K562 (cell line): ENCODE measurements around the gene GALNT7. TPM values are rescaled to one million over a fixed set of nuclear protein-coding genes. Genes with fewer than 3 reads are reported as not detected.

ENCODE experiments used
- ATAC-seq: fragments of 200-7000 bp; cut with Tn5 transposase; 3 replicates; pipeline ENCODE4 v1.9.1; 2020; ENCODE audit warnings: moderate library complexity
- BruUV-seq: library from RNA; stranded (reverse); fragments of 400-500 nt; replicated peaks from 2 replicates; lab custom pipeline; 2021; lab: Mats Ljungman, UMichigan
- CTCF ChIA-PET: fragments of 300-600 bp; formaldehyde crosslinking; extraction: SDS; loops from one replicate; lab custom pipeline; 2021; ENCODE audit warnings: low intra/inter-chr PET ratio; lab: Yijun Ruan, JAX
- POLR2A ChIA-PET: fragments of 300-600, 350-650 bp; sonication (Branson Sonifier 250); formaldehyde crosslinking; extraction: SDS; loops from one replicate; lab custom pipeline; 2021; ENCODE audit warnings: antibody characterized with exemption, inconsistent platforms; lab: Yijun Ruan, JAX
- DNase-seq, 4 experiments: peaks; one replicate each; pipeline versions ENCODE4 v3.0.0 to v3.0.0-alpha.2; 2011 to 2018; ENCODE audit warnings: low spot score in 3 of 4, mixed read lengths in 3 of 4; ENCODE audit errors: extremely low read depth in 1 of 4
- FAIRE-seq: peaks from 2 replicates; lab custom pipeline; 2011; peaks lifted over from hg19 to GRCh38; lab: Jason Lieb, UNC
- H2AFZ ChIP-seq: 2 replicates; pipeline ENCODE4 v1.6.0; 2011; ENCODE audit warnings: low read depth, low read length, control low read depth, inconsistent platforms
- H3K27ac ChIP-seq: fragments of 200-600 bp; 3 replicates; pipeline ENCODE4 v1.8.0; 2011; ENCODE audit warnings: low read depth, mild to moderate bottlenecking, control low read depth, inconsistent platforms, low read length, moderate library complexity, mixed read lengths; ENCODE audit errors: extremely low read depth
- H3K27me3 ChIP-seq, 2 experiments: fragments of 300-600 bp in 1 of 2; 2 replicates in 1 of 2; 3 replicates in 1 of 2; pipeline versions ENCODE4 v1.6.0 to v1.8.0; 2011; ENCODE audit warnings: inconsistent platforms in 2 of 2, low read length in 2 of 2, mild to moderate bottlenecking in 1 of 2, mixed read lengths in 1 of 2, moderate library complexity in 1 of 2; ENCODE audit not compliant: control insufficient read depth in 2 of 2, insufficient read depth in 2 of 2
- H3K36me3 ChIP-seq: fragments of 300-600 bp; 3 replicates; pipeline ENCODE4 v1.8.0; 2011; ENCODE audit warnings: mild to moderate bottlenecking, low read length, inconsistent platforms; ENCODE audit not compliant: control insufficient read depth, insufficient read depth
- H3K4me1 ChIP-seq, 2 experiments: fragments of 200-600 bp in 1 of 2; replicated peaks in 1 of 2; 2 replicates in 1 of 2; 3 replicates in 1 of 2; pipeline versions ENCODE4 v1.5.1 to v1.8.0; 2011; ENCODE audit warnings: inconsistent platforms in 2 of 2, low read length in 2 of 2, mild to moderate bottlenecking in 1 of 2, mixed read lengths in 1 of 2, moderate library complexity in 1 of 2; ENCODE audit not compliant: control insufficient read depth in 2 of 2, insufficient read depth in 2 of 2
- H3K4me2 ChIP-seq: 2 replicates; pipeline ENCODE4 v1.6.1; 2011; ENCODE audit warnings: low read length, control low read depth, inconsistent platforms, mixed read lengths; ENCODE audit not compliant: insufficient read depth
- H3K4me3 ChIP-seq: fragments of 200-600 bp; sonication (generic), shearing (Covaris generic); 2 replicates; pipeline ENCODE4 v1.5.1; 2016; ENCODE audit warnings: control low read depth, inconsistent platforms
- H3K79me2 ChIP-seq: fragments of 200-600 bp; 3 replicates; pipeline ENCODE4 v1.8.0; 2011; ENCODE audit warnings: low read length, inconsistent platforms; ENCODE audit not compliant: control insufficient read depth, insufficient read depth
- H3K9ac ChIP-seq, 2 experiments: 2 replicates each; pipeline versions ENCODE4 v1.6.0 to v1.6.1; 2011; ENCODE audit warnings: low read depth in 2 of 2, low read length in 2 of 2, control low read depth in 1 of 2, inconsistent platforms in 1 of 2, mild to moderate bottlenecking in 1 of 2, mixed read lengths in 1 of 2; ENCODE audit not compliant: insufficient read depth in 1 of 2
- H3K9me1 ChIP-seq: one replicate; pipeline ENCODE4 v1.6.0; 2011; ENCODE audit warnings: inconsistent platforms, mild to moderate bottlenecking, low read length, moderate library complexity; ENCODE audit not compliant: control insufficient read depth, insufficient read depth
- H3K9me3 ChIP-seq: replicated peaks from 2 replicates; pipeline ENCODE4 v1.5.1; 2011; ENCODE audit warnings: low read depth, low read length, inconsistent platforms; ENCODE audit not compliant: control insufficient read depth, insufficient read depth
- H4K20me1 ChIP-seq: replicated peaks from 2 replicates; pipeline ENCODE4 v1.6.1; 2011; ENCODE audit warnings: low read length, inconsistent platforms, mixed read lengths; ENCODE audit not compliant: control insufficient read depth, insufficient read depth
- CHCHD3 ChIP-seq: fragments of 250-450 bp; sonication (Bioruptor Pico); IDR thresholded peaks from 2 replicates; pipeline ENCODE4 v2.1.2; 2022; ENCODE audit warnings: mild to moderate bottlenecking
- CTBP1 ChIP-seq: fragments of 450-650 bp; IDR thresholded peaks from 2 replicates; pipeline ENCODE4 v1.6.1; 2016; ENCODE audit warnings: borderline replicate concordance
- DIDO1 ChIP-seq: fragments of 450-650 bp; IDR thresholded peaks from 2 replicates; pipeline ENCODE4 v1.6.1; 2016; ENCODE audit warnings: low read depth, missing biosample characterization, missing genetic modification characterization
- GATAD2A ChIP-seq: fragments of 450-650 bp; IDR thresholded peaks from 2 replicates; pipeline ENCODE4 v1.6.1; 2017
- GMEB1 ChIP-seq: fragments of 250-450 bp; sonication (Bioruptor Pico); IDR thresholded peaks from 2 replicates; pipeline ENCODE4 v1.4.0; 2020; ENCODE audit warnings: mild to moderate bottlenecking
- HDAC6 ChIP-seq: IDR thresholded peaks from 2 replicates; pipeline ENCODE4 v1.6.1; 2012; ENCODE audit warnings: low read depth, mild to moderate bottlenecking, control low read depth, inconsistent platforms, low read length, moderate library complexity
- KLF1 ChIP-seq: fragments of 450-650 bp; IDR thresholded peaks from 2 replicates; pipeline ENCODE4 v1.6.1; 2016; ENCODE audit warnings: missing genetic modification characterization, missing compliant biosample characterization
- MEIS2 ChIP-seq: fragments of 450-650 bp; IDR thresholded peaks from 2 replicates; pipeline ENCODE4 v1.6.1; 2014; ENCODE audit warnings: mild to moderate bottlenecking; ENCODE audit not compliant: partially characterized antibody
- MTA2 ChIP-seq: fragments of 450-650 bp; IDR thresholded peaks from 2 replicates; pipeline ENCODE4 v1.6.1; 2016; ENCODE audit warnings: low read depth
- NCOR1 ChIP-seq: fragments of 450-650 bp; IDR thresholded peaks from 2 replicates; pipeline ENCODE4 v1.6.1; 2016; ENCODE audit warnings: mild to moderate bottlenecking, moderate library complexity
- POLR2AphosphoS5 ChIP-seq: IDR thresholded peaks from 2 replicates; pipeline ENCODE4 v1.6.1; 2011; ENCODE audit warnings: mild to moderate bottlenecking, low read depth, low read length, moderate library complexity; ENCODE audit not compliant: control insufficient read depth, insufficient read depth
- RB1 ChIP-seq: fragments of 450-650 bp; IDR thresholded peaks from 2 replicates; pipeline ENCODE4 v1.6.1; 2017; ENCODE audit warnings: low read depth, mild to moderate bottlenecking
- RFX5 ChIP-seq: IDR thresholded peaks from 2 replicates; pipeline ENCODE4 v1.6.1; 2011; ENCODE audit warnings: low read depth, mild to moderate bottlenecking, improper control_type of control experiment, low read length
- RHOXF2B ChIP-seq: fragments of 250-450 bp; sonication (Bioruptor Pico); conservative IDR thresholded peaks from 2 replicates; pipeline ENCODE4 v1.5.1; 2021
- SIX5 ChIP-seq, 2 experiments: IDR thresholded peaks; 2 replicates each; pipeline ENCODE4 v1.6.1; 2011; ENCODE audit warnings: low read length in 2 of 2, borderline replicate concordance in 1 of 2, low read depth in 1 of 2, mild to moderate bottlenecking in 1 of 2, moderate library complexity in 1 of 2; ENCODE audit not compliant: insufficient read depth in 1 of 2
- SMARCA4 ChIP-seq: fragments of 450-650 bp; IDR thresholded peaks from 2 replicates; pipeline ENCODE4 v1.6.1; 2016
- SMC3 ChIP-seq: conservative IDR thresholded peaks from 2 replicates; pipeline ENCODE4 v1.6.1; 2011; ENCODE audit warnings: low read depth, low read length, improper control_type of control experiment; ENCODE audit not compliant: insufficient read depth
- USF2 ChIP-seq: sonication (generic); formaldehyde crosslinking; IDR thresholded peaks from 2 replicates; pipeline ENCODE4 v1.5.0; 2020; ENCODE audit warnings: missing genetic modification reagents
- WHSC1 ChIP-seq: IDR thresholded peaks from one replicate; pipeline ENCODE4 v1.6.1; 2012; ENCODE audit warnings: low read length, control low read depth, inconsistent platforms
- ZNF384 ChIP-seq: IDR thresholded peaks from 2 replicates; pipeline ENCODE4 v1.6.1; 2012; ENCODE audit warnings: low read depth, low read length, improper control_type of control experiment
- ZNF76 ChIP-seq: fragments of 250-450 bp; sonication (Bioruptor Pico); IDR thresholded peaks from 2 replicates; pipeline ENCODE4 v1.4.0; 2020; ENCODE audit warnings: mild to moderate bottlenecking, moderate library complexity, borderline replicate concordance
- WGBS: fragments of 100-300 bp; shearing (Covaris generic); methylation state at CpG from one replicate; pipeline ENCODE4 v1.1.6; 2016; ENCODE audit warnings: low coverage, mixed read lengths; ENCODE audit not compliant: insufficient coverage; ENCODE audit errors: missing lambda C conversion rate; 5-methylcytosine and 5-hydroxymethylcytosine counted together
- in situ Hi-C: fragments of 300-500 bp; cut with MboI; formaldehyde crosslinking; loops from 4 replicates; pipeline ENCODE4 v1.15.0; 2018; ENCODE audit warnings: inconsistent platforms, mixed read lengths
- intact Hi-C: fragments of 100-400 bp; cut with micrococcal nuclease; formaldehyde crosslinking; loops from 2 replicates; pipeline ENCODE4 v1.14.2; 2022
- polyA plus RNA-seq, 8 experiments: library from polyadenylated mRNA; depleted of rRNA in 4 of 8; stranded (reverse) in 5 of 8; unstranded in 3 of 8; fragments of >200 nt; fragmentation: Nextera tagmentation in 2 of 8; fragmentation: Illumina TruSeq in 1 of 8; extraction: Ambion mirVana in 2 of 8; extraction: Trizol in 1 of 8; gene quantifications; 2 replicates each; pipeline versions ENCODE4 v1.2.1 to v1.2.3, GENCODE V29; 2011 to 2014; ENCODE audit warnings: inconsistent platforms in 1 of 8, missing spikeins in 1 of 8
- total RNA-seq, 7 experiments: library from RNA; depleted of rRNA in 6 of 7; stranded (reverse); fragments of >200 nt in 6 of 7; fragmentation: Illumina TruSeq in 2 of 7; extraction: Trizol in 2 of 7; gene quantifications; 2 replicates each; pipeline versions ENCODE4 v1.2.1 to v1.2.3, GENCODE V29; 2011 to 2021; ENCODE audit warnings: low replicate concordance in 1 of 7
- TF ChIP-seq, protein P1 (sequence below): fragments of 250-450 bp; sonication (Bioruptor Pico); IDR thresholded peaks from 2 replicates; pipeline ENCODE4 v1.8.0; 2022; ENCODE audit warnings: moderate library complexity, mild to moderate bottlenecking, inconsistent platforms

GALNT7 gene
- total and polyA plus RNA-seq, 9 of the 15 experiments (the other 6 are each of a cell fraction or from before 2014, with no cell fraction given): 16.7 to 38.7 (median 31.1) TPM

GRCh38 chr4:173274744-173275143 lies 106.1 kb downstream of the GALNT7 start (continued):
- no peak for TF ChIP-seq USF2 (CRISPR knock-in tag)

DNA sequence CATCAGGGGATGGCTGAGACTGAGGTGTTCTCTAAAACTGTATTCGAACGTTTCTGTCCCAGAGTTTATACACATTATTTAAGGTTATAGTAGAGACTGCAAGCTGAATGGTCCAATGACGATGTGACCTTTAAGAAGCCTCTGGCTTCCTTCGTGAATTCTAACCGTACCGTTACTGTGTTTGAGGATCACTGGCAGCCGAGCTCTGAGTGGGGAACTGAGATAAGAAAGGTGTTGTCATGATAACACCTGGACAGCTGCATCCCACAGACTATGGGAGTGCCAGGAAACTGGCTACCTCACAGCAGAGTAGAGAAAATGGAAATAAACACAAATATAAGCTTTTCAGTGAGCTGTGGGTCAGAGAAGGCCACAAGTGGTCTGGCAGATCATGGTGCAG lies 106.5 kb downstream of the GALNT7 start:
- ChIA-PET CTCF (no interaction called here), POLR2A (interaction anchor here (0.7 kb wide), 1 partner anchor 127 kb away, joined by 3 read pairs; no protein-coding TSS in a partner anchor)
- Histone ChIP-seq H3K79me2 (peaks cover 50% of the 10 kb centered on the region), H3K9me3 (no peaks in the 10 kb centered on the region), H3K4me1 (peaks cover 0 to 14% of the 10 kb centered on the region in 2 experiments; a peak in 4 of 5 replicates), H3K9ac (no peak overlapping the region), H4K20me1 (0 out of 2 replicates have a peak, but pooled peaks cover 3% of the 10 kb centered on the region), H3K4me3 (no peak overlapping the region), H2AFZ (0 out of 2 replicates have a peak overlapping the region, but pooled peaks have one; percentile 46), H3K27me3 (no peaks in the 10 kb centered on the region), H3K4me2 (peak overlapping the region; percentile 66), H3K9me1 (no peaks in the 10 kb centered on the region), H3K27ac (peak overlapping the region; percentile 11; the same call in 2 of the 3 replicates), H3K36me3 (no peaks in the 10 kb centered on the region)
- FAIRE-seq (peak; percentile 82), ATAC-seq (peak; percentile 77), DNase-seq (peak; percentile 39 to 73 (median 58))
- in situ Hi-C loops (no loop called here), intact Hi-C loops (no loop called here)
- BruUV-seq: no TSS peak
- WGBS: 3% methylated on average over 7 of the region's 7 CpGs
- no peak for TF ChIP-seq RFX5
- TF ChIP-seq WHSC1: no peak
- no peak for TF ChIP-seq ZNF76 (CRISPR knock-in tag)
- no peak for TF ChIP-seq ZNF384
- no peak for TF ChIP-seq GMEB1 (CRISPR knock-in tag)
- no peak for TF ChIP-seq CHCHD3 (CRISPR knock-in tag)
- no peak for TF ChIP-seq RB1
- TF ChIP-seq SIX5 (IDR thresholded peaks at IDR 0.05; ENCODE audit: borderline replicate concordance in 1 of 2, insufficient read depth in 1 of 2, low read depth in 1 of 2, low read length in 2 of 2): no peak
- TF ChIP-seq, protein P1, sequence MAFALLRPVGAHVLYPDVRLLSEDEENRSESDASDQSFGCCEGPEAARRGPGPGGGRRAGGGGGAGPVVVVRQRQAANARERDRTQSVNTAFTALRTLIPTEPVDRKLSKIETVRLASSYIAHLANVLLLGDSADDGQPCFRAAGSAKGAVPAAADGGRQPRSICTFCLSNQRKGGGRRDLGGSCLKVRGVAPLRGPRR: no peak
- TF ChIP-seq DIDO1 (tag): no peak
- no peak for TF ChIP-seq KLF1
- no peak for TF ChIP-seq SMC3
- peak; percentile 25; the same call in 1 of the 2 replicates for TF ChIP-seq MTA2
- TF ChIP-seq HDAC6: no peak
- TF ChIP-seq CTBP1: peak; percentile 41; the same call in 1 of the 2 replicates
- peak; percentile 60 for TF ChIP-seq NCOR1
- no peak for TF ChIP-seq RHOXF2B (CRISPR knock-in tag)
- peak; percentile 40; the same call in 1 of the 2 replicates for TF ChIP-seq SMARCA4
- TF ChIP-seq GATAD2A: no peak
- no peak for TF ChIP-seq MEIS2
- TF ChIP-seq POLR2AphosphoS5: peak; percentile 58; the same call in 1 of the 2 replicates
